ENCODE results near the gene KAZN.
A peak's percentile ranks its signal among the peaks of the same experiment; 100 is the strongest.

The KAZN gene

GRCh38 chr1:14925336-14926136 is 327.1 kb downstream of the KAZN start:
- no peak for DNase-seq

- DNase-seq, result no peak
Measured at GRCh38 chr1:14926229-14926628, 327.7 kb downstream of the KAZN start.

- DNase-seq, result no peak
Measured at GRCh38 chr1:14926818-14927575, 328.5 kb downstream of the KAZN start.

- no peak for DNase-seq
Measured at GRCh38 chr1:14928412-14928811, 329.9 kb downstream of the KAZN start.

GRCh38 chr1:14928886-14929546 is 330.5 kb downstream of the KAZN start:
- no peak for DNase-seq

- DNase-seq, result peak; percentile 45
Measured at GRCh38 chr1:14929547-14930246, 331.2 kb downstream of the KAZN start.

- DNase-seq, result peak; percentile 57
Measured at GRCh38 chr1:14930247-14930965, 331.9 kb downstream of the KAZN start.

GRCh38 chr1:14932034-14932638 is 333.7 kb downstream of the KAZN start:
- DNase-seq, result no peak

- DNase-seq, result no peak
Measured at GRCh38 chr1:14934867-14935266, 336.4 kb downstream of the KAZN start.

- no peak for DNase-seq
Measured at GRCh38 chr1:14936815-14937214, 338.3 kb downstream of the KAZN start.

GRCh38 chr1:14937288-14937949 is 338.9 kb downstream of the KAZN start:
- DNase-seq, result peak; percentile 39

GRCh38 chr1:14939527-14940284 is 341.2 kb downstream of the KAZN start:
- no peak for DNase-seq

- DNase-seq, result no peak
Measured at GRCh38 chr1:14940285-14940870, 341.9 kb downstream of the KAZN start.

GRCh38 chr1:14941864-14942263 is 343.4 kb downstream of the KAZN start:
- no peak for DNase-seq

GRCh38 chr1:14944471-14944985 is 346.0 kb downstream of the KAZN start:
- no peak for DNase-seq

GRCh38 chr1:14945132-14946010 is 346.9 kb downstream of the KAZN start:
- DNase-seq, result peak; percentile 83

GRCh38 chr1:14946011-14946359 is 347.5 kb downstream of the KAZN start:
- no peak for DNase-seq

GRCh38 chr1:14946684-14947238 is 348.3 kb downstream of the KAZN start:
- peak; percentile 60 for DNase-seq

- no peak for DNase-seq
Measured at GRCh38 chr1:14947421-14947820, 348.9 kb downstream of the KAZN start.

Data from eye (tissue), 1 donor.